Islet of Langerhans (tissue), 1 donor: ENCODE data around the gene C12orf56.
"Not testable (repeated sequence)": the region's sequence is repeated elsewhere in the genome, so short reads cannot be mapped to it uniquely, and the experiment has no call there.

Experiments
- FAIRE-seq: peaks from one replicate; lab custom pipeline; 2011; peaks lifted over from hg19 to GRCh38; lab: Jason Lieb, UNC

The C12orf56 gene

DNA sequence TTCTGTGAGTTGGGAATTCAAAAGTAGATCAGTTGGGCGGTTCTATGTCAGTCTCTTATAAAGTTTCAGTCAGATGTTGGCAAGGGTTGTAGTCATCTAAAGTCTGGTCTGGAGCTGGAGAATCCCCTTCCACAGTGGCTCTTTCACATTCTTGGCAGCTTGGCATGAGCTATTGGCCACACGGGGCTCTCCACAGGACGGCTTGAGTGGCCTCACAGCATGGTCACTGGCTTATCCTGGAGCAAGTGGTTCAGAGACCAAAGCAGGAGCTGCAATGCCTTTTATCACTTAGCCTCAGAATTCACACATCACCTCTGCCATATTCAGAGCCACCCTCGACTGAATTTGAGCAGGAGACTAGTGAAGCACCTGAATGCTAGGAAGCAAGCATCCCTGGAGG, 161.3 kb downstream of the C12orf56 start:
- FAIRE-seq: no peak

DNA sequence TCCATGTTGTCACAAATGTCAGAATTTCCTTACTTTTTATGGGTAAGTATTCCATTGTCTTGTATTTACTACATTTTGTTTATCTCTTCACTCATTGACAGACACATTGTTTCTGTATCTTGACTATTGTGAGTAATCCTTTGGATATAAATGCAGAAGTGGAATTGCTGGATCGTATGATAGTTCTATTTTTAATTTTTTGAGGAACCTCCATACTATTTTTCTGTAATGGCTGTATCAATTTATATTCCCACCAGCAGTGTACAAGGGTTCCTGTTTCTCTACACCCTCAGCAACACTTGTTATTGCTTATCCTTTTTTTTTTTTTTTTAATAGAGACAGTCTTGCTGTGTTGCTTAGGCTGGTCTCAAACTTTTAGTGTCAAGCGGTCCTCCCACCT, 164.9 kb downstream of the C12orf56 start:
- no peak for FAIRE-seq

DNA sequence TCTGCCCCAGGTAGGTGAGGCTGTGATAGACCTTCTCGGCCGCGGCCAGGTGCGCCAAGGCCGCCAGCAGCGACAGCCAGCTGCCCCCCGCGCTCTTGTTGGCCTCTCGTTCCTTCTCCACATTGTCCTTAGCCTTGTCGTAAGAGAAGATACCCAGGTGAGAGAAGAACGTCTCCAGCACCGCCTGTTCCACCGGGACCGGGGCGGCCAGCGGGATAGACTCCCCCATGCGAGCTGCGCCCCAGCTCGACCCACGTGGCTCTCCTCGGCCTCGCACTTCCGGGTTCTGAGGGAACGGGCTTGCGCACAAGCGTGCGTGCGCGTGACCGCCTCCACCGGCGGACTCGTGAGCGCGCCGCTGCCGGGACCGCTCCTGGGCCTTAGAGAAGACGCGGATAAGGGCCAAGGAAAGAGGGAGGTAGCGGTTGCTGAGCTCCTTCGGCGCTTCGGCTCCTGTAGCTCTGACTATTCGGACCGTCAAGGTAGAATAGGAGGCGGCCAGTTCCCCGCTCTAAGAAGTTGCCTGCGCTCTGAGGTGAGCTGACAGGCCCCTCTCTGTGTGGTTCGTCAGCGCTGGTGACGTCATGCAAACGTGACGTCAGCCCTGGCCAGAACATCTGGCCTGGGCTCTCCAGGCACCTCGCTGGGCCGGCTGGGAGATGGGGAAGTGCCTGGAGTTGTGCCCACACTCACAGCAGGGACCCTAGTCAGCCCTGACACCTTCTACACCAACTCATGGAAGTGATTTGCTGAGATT, 168.4 kb downstream of the C12orf56 start, which contains the start of gene KICS2:
TSS of gene KICS2 (minus strand) at position 288 of the 757 bp plus-strand sequence. CDS start at position 229, 59 bp downstream.
- no peak for FAIRE-seq

DNA sequence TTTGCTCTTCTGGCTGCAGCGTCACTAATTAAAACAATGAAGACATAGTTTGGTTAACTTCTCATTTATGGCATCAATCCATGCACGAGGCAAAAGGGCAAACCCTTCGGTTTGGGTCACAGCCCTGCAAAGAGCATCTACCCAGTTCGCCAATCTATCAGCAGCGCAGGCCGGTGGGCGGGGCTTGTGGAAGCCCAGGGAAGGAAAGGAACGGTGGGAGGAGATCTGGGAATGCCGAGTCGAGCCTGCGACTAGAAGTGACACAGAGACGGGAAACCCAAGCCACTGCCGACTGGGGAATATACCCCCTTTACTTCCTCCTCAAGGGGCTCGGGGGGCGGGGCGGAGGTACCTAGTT, 168.9 kb downstream of the C12orf56 start:
- FAIRE-seq: no peak

DNA sequence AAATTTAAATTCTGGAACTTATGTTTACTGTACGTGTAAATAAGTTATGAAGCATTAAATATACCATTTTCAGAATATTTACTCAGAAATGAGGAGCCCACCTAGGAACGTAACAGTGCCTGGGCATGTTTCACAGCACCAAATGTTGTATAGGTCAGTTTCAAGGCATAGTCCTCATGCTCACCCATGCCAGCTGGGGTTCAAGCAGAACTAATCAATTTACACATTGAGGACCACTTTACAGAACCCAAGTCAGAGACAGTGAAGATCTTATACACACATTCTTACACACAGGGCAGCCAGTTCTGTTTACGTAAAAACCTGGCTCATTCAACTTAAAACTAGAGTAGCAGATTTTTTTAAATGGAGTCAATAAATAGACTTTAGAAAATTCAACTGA, 170.5 kb downstream of the C12orf56 start:
- FAIRE-seq: no peak

DNA sequence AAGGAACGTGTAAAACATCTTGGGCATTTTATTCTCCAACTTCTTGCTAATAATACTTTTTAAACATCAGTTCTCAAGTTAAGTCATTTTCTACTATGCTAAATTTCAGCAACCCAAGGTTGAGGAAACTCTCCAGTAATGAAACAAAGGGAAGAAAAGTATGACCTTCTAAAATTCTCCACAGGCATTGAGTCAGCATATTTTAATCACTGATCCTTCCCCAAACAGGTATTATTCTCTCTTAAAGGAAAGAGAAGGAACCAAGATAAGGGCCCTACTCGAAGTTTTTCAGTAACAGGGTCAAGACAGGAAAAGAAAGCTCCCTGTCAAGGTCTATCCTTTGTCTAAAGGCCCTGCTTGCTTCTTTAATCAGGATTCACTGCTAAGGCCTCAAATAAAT, 171.4 kb downstream of the C12orf56 start:
- FAIRE-seq: no peak

DNA sequence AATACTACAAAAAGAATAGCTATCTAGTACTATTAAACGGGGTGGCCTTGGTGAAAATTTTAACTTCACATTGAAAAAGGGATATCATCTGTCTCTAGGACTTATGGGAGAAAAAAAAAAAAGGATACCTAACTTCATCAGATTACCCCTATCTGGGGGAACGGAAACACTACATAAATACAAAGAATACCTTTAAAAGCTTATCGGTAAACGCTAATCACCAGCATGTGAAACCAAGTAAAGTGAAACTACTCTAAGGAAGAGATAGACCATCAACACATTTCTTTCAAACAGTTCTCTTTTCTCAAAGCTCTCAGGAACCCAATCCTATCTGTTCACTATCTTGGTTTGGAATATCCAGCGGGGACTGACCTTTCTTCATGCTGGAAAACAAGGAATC, 172.0 kb downstream of the C12orf56 start:
- no peak for FAIRE-seq

DNA sequence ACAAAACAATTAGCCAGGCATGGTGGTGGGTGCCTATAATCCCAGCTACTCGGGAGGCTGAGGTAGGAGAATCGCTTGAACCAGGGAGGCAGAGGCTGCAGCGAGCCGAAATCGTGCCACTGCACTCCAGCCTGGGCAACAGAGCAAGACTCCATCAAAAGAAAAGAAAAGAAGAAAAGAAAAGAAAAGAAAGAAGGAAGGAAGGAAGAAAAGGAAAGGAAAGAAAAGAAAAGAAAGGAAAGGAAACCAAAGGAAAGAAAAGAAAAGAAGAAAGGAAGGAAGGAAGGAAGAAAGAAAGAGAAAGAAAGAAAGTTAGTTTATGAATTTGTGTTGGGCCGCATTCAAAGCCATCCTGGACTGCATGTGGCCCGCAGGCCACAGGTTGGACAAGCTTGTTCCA, 172.9 kb downstream of the C12orf56 start:
- not testable (repeated sequence) for FAIRE-seq

DNA sequence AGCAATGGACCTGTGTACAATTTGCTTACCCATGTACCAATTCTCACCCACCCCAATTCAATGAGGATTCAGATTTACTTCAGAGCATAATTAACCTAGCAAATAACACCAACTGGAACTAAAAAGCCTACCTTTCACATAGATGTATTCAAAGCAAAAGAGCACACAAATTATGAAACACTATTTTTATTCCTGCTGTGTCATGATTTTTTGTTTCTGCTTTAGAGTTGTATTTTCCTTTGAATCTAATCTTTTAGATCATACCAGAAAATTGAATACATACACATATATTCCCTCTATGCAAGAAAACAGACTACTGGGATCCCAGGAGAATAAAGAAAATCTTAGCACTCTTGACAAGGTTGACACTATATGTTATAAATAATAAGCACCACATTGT, 174.3 kb downstream of the C12orf56 start:
- FAIRE-seq: no peak
